AG20443 (cell line): ENCODE data around the gene GGT7.
"Not testable (repeated sequence)": the region's sequence is repeated elsewhere in the genome, so short reads cannot be mapped to it uniquely, and the experiment has no call there.

ENCODE experiments used
- DNase-seq: peaks from one replicate; pipeline ENCODE4 v3.0.0; 2012; ENCODE audit warnings: low spot score, mixed read lengths

The GGT7 gene

GRCh38 chr20:34881689-34882088 lies 9.0 kb upstream of the GGT7 start:
- no peak for DNase-seq

GRCh38 chr20:34880971-34881370 lies 8.3 kb upstream of the GGT7 start:
- DNase-seq = not testable (repeated sequence)

GRCh38 chr20:34880215-34880850 lies 7.7 kb upstream of the GGT7 start:
- no peak for DNase-seq

GRCh38 chr20:34876406-34877282 lies 4.0 kb upstream of the GGT7 start, which contains the start of gene ACSS2:
Gene ACSS2 (plus strand): TSS chr20:34876612. CDS start chr20:34876646, 34 bp downstream.
- DNase-seq = peak; percentile 96

GRCh38 chr20:34875642-34876405 lies 3.2 kb upstream of the GGT7 start:
- DNase-seq = no peak

DNA sequence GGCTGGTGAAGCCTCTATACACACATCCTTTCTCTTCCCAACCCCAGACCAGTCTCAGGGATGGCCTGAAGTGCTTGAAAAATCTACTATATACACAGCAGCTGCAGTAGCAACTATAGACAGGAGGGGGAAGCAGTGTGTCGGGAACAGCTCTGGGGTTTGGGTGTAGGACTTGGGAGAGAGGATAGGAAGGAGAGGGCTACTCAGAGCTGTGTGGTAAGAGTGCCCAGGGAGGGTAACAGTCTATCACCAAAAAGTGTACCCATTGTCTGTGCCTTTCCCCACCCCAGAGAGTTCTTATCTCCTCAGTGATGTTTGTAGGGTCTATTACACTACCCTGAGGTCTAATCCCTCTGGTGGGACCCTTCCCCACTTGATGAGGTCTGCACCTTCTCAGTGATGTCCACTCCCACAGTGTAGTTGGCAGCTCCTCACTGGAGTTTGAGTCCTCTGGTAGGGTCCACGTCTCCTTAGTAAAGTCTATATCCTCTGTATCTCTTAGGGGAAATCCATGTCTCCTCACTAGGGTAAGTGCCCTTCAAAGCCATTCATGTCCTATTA lies 1.5 kb upstream of the GGT7 start:
- DNase-seq = peak; percentile 86

- no peak for DNase-seq
Measured at GRCh38 chr20:34873583-34874093, 982 bp upstream of the GGT7 start.

DNA sequence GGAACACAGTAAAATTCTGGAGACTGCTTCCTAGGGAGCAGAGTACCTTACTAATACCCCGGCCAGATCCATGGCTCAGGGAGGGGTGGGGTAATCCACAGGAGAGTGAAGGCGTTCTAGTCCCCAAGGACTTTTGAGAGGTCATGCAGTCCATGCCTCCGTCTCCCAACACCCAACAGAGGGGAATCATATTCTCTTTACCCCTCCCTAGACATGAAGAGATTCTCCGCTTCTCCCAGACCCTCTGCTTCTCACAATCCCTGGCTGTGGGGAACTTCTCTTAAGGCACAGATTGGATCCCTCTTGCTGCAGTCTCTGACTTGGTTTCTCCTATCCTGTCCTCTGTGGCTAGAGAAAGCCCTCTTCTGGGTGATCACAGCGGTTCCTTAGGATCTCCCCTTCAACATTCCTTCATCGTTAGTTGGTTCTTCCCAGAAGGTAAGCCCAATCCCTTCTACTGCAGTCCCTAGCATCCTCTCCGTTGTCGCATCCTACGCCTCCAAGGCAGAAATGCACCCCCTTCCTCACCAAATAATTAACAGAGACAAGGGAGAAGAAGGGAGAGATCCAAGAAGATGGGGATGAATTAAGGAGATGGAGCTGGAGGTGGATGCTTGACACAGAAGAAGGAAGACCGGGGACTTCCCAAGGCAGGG lies 562 bp downstream of the GGT7 start:
- no peak for DNase-seq

- DNase-seq = no peak
Measured at GRCh38 chr20:34871320-34871926, 1.2 kb downstream of the GGT7 start.

DNA sequence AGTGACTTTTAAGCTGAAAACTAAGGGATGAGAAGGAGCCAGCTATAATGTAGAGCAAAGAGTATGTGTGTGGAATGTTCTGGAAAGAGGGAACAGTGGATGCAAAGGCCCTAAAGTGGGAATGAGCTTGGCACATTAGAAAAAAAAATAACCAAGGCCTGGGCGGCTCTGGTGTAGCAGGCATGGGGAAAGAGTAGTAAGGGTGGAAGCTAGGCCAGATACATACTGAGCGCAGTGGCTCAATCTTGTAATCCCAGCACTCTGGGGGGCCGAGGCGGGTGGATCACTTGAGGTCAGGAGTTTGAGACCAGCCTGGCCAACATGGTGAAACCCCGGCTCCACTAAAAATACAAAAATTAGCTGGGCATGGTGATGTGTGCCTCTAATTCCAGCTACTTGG lies 8.4 kb downstream of the GGT7 start:
- DNase-seq = no peak

DNA sequence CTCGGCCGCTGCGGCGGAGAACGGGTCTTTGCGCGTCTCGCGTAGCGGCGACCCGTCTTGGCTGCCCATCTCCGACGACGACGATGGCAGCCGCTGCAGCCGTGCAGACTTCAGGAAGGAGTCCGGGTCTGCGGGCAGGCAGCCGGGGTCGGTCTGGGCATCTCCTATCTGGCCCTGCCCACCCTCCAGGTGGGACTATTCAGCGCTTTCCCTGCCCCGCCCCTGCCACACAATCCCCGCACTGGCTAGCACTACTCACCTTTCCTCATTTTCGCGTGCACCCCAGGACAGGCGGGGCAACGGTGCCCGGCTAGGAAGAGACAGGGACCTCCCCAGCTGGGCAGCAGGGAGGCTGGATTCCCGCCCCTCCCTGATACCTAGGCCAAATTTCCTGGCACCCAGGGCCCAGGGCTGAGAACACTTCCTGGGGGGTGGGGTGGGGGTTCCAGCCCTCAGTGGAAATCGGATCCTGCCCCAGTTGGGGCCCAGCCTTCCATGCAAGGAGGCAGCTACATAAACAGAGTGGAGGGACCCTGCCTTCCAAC lies 9.2 kb downstream of the GGT7 start:
- no peak for DNase-seq

GRCh38 chr20:34862724-34863123 lies 9.9 kb downstream of the GGT7 start:
- DNase-seq = no peak

DNA sequence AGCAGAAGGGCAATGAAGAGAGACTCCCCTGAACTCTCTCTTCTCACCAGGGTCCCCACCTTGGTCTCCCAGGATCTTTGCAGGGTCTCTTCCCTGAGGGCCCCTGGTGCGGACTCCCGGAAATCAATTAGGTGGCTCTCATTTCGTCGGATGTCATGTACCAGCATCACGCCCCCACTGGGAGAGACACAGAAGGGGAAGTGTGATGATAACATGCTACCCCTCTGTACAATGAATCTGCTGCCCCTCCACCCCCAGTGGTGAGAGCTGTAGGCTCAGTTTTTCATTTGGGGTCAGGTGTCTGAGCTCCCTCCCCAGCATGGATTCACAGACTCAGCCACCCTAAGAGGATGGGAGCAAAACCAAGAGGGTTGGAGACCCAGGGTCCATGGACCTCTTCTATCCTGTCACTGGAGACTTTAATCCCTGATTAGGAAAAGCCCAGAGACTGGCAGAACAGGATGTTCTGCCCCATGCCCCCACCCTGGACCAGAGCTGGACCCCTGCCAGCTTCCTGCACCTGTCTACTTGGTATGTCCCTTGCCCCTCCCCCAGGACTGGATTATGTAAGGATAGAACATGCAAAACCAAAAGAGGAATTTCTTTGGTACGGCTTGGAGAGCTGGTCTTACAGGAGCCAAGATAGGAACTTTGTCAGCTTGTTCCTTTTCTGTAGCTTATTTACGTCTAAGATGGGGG lies 11.1 kb downstream of the GGT7 start:
- DNase-seq = no peak

DNA sequence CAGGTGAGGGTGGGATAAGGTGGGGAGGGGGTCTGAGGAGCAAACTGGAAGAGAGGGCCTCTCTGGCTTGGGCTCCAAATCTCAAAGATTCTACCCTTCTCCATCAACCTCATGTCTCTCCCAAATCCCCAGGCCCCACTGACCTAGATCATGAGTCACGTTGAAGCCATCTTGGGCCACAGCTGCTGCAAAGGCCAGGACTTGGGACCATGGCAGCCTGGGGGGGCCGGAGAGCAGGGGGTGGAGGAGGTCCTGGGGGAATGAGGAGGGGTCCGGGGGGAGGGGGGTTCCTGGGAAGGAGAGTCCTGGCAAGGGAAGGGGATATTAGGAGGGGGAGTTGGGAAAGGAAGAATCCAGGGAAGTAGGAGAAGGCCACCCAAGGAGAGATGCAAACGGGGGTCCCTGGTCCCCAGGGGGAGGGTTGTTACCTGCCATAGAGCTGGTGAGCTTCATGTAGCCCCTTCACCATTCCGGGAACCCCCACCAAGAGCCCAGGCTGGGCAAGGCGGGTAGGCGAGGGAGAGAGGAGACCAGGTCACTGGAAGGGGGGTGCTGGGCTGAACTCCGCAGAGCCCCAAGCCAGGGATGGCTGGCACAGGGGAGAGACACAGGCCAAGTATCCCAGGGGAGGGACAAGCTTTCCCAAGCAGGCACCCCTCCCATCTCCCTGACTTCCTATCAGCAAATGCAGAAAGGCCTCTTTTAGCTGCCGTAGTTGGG lies 12.7 kb downstream of the GGT7 start:
- DNase-seq = no peak

GRCh38 chr20:34859367-34859766 lies 13.3 kb downstream of the GGT7 start:
- no peak for DNase-seq

DNA sequence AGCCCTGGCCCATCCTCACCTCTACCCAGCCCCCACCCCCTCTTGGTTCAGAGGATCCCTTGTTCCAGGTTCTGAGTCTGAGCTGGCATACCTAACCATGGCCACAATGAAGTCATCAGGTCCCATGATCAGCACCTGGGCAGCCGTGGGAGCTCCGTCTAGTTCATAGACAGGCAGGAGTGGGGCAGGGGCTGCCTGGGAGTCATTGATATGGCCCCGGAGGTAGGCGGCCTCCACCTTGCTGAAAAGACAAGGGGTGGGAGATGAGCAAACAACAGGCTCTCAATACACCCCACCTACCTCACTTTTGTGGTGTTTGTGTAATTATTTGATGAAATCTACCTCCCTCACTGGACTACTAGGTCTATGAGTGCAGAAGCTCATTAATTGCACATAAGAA lies 20.4 kb downstream of the GGT7 start:
- no peak for DNase-seq

DNA sequence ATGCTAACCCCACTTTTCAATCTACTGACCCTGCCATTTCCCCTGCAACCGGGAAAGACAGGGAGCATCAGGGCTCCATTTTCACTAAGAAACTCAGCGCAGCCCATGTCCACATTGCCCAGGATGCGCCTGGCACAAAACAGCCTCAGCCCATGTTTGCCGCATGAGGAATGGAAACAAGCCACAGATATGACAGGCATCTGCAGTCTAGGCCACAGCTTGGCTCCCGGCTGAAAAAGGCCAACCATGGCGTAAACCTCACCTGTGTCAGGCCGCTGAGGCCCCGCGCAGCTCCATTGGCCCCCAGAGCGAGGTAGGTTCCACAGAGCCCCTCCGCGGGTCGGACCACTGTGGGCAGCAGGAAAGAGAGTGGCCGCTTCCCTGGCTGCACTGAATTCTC lies 21.7 kb downstream of the GGT7 start:
- DNase-seq = no peak

GRCh38 chr20:34849778-34850177 lies 22.9 kb downstream of the GGT7 start:
- no peak for DNase-seq

- DNase-seq = no peak
Measured at GRCh38 chr20:34848597-34848996, 24.1 kb downstream of the GGT7 start.

DNA sequence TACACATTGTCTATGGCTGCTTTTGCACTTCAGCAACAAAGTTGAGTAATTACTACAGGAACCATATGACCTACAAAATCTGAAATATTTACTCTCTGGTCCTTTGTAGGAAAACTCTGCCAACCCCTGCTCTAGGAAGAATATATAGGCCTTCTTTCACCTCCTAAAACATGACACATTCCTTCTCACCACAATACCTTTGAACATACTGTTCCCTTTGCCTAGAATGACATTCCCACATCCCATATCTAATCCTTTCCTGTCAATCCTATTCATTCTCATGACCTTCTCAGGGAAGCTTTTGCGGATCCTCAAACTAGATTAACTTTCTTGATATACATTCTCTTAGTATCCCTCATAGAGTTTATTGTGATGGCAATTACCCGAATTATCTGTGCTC lies 29.2 kb downstream of the GGT7 start:
- no peak for DNase-seq
